Testis (tissue), 3 donors: ENCODE results near the gene NSA2. TPM values are rescaled to one million over a fixed set of nuclear protein-coding genes. Genes with fewer than 3 reads are reported as not detected.

Source experiments
- DNase-seq: peaks from one replicate; pipeline ENCODE4 v3.0.0-alpha.2; 2019
- H3K27ac ChIP-seq, 2 donors: fragments of 200-600 bp; sonication (generic); one replicate each; pipeline ENCODE4 v1.5.1; 2019
- H3K27me3 ChIP-seq: fragments of 200-600 bp; sonication (generic); one replicate; pipeline ENCODE4 v1.5.1; 2019
- H3K36me3 ChIP-seq: fragments of 200-600 bp; sonication (generic); one replicate; pipeline ENCODE4 v1.5.1; 2017; ENCODE audit warnings: low read depth; ENCODE audit errors: missing control alignments
- H3K4me1 ChIP-seq: fragments of 200-600 bp; sonication (generic); one replicate; pipeline ENCODE4 v1.5.1; 2019
- H3K4me3 ChIP-seq, 2 donors: fragments of 200-600 bp; sonication (generic); one replicate each; pipeline ENCODE4 v1.5.1; 2017 to 2019
- H3K9me3 ChIP-seq: fragments of 200-600 bp; sonication (generic); one replicate; pipeline ENCODE4 v1.5.1; 2017
- CTCF ChIP-seq, 3 experiments: fragments of 450-650 bp in 2 of 3; fragments of 200-600 bp in 1 of 3; sonication (generic) in 1 of 3; IDR thresholded peaks; one replicate each; pipeline ENCODE4 v1.5.1; 2016 to 2019; ENCODE audit warnings: antibody characterized with exemption in 3 of 3, mild to moderate bottlenecking in 2 of 3, moderate library complexity in 1 of 3
- POLR2A ChIP-seq: fragments of 450-650 bp; IDR thresholded peaks from one replicate; pipeline ENCODE4 v1.6.1; 2017; ENCODE audit warnings: antibody characterized with exemption, mild to moderate bottlenecking, moderate library complexity
- WGBS, 2 donors: methylation state at CpG; one replicate each; pipeline ENCODE4 v1.1.5; 2018; 5-methylcytosine and 5-hydroxymethylcytosine counted together
- intact Hi-C: fragments of 100-400 bp; cut with DNase I; formaldehyde crosslinking; loops from one replicate; pipeline ENCODE4 v1.15.1; 2023; ENCODE audit warnings: low total_unique reads
- polyA plus RNA-seq: library from polyadenylated mRNA; stranded (reverse); fragments of 350-450 nt; fragmentation: Illumina TruSeq; extraction: RNeasy Lipid Tissue Mini Kit (QIAGEN cat#74804); gene quantifications from one replicate; pipeline ENCODE4 v1.2.3, GENCODE V29; 2014; ENCODE audit warnings: low read depth, low replicate concordance; ENCODE audit not compliant: insufficient read depth
- total RNA-seq, 2 donors: library from RNA; depleted of rRNA; stranded (reverse); fragments of >200 nt; gene quantifications; one replicate each; pipeline ENCODE4 v1.2.3, GENCODE V29; 2016

NSA2 gene
- total and polyA plus RNA-seq, 3 donors from 2014 or later, result 59.6 to 81.9 (median 62.7) TPM

DNA sequence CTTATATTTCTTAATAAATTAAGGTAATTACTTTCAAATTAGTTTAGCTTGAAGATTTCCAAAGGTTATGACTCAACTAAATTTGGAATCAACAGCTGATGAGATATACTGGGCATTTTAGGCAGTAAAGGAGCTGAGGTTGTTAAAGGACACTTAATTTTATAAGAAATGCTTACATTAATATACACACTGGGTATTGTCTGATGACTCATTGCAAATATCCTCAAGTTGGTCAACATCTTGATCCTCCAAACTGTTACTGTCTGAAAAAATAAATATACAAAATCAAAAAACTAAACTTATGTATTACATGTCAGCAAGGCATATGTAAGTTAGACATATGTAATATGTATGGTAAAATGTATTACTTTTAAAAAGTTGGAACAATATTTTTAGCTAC is 3.5 kb upstream of the NSA2 start:
- H3K27ac ChIP-seq, result no peak overlapping the region
- H3K4me3 ChIP-seq, result no peak overlapping the region
- TF ChIP-seq CTCF (IDR thresholded peaks at IDR 0.05) (no peak), POLR2A (no peak)
- peaks cover 18% of the 10 kb centered on the region for H3K4me1 ChIP-seq
- no peaks in the 10 kb centered on the region for H3K36me3 ChIP-seq
- intact Hi-C loops, result no loop called here
- H3K27me3 ChIP-seq, result no peaks in the 10 kb centered on the region
- DNase-seq, result no peak
- no peaks in the 10 kb centered on the region for H3K9me3 ChIP-seq

DNA sequence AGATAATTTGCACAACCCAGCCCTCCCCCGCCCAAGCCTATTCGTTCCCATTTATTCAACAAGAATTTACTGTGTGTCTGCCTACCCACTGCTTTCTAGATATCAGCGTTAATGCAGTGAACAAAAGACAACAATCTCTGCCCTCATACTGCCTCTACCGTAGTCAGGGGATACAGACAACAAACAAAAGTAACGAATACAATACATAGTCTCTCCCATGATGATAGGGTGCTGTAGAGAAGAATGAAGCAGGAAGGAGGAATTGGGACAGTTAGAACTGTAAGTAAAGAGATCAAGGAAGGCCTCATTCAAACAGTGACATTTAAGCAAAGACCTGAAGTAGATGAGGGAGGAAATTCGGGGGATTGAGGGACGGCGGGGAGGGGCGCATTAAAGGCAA is 1.8 kb upstream of the NSA2 start:
- DNase-seq, result no peak
- Histone ChIP-seq H3K4me3 (peak overlapping the region in 1 of 2 donors; percentile 98), H3K9me3 (no peaks in the 10 kb centered on the region), H3K4me1 (peaks cover 18% of the 10 kb centered on the region), H3K27me3 (no peaks in the 10 kb centered on the region), H3K27ac (peak overlapping the region; percentile 35 to 82), H3K36me3 (no peaks in the 10 kb centered on the region)
- intact Hi-C loops, result no loop called here
- 39 to 55% methylated on average over 9 of the region's 9 CpGs for WGBS, 2 donors
- TF ChIP-seq POLR2A (no peak), CTCF (IDR thresholded peaks at IDR 0.05) (no peak)

DNA sequence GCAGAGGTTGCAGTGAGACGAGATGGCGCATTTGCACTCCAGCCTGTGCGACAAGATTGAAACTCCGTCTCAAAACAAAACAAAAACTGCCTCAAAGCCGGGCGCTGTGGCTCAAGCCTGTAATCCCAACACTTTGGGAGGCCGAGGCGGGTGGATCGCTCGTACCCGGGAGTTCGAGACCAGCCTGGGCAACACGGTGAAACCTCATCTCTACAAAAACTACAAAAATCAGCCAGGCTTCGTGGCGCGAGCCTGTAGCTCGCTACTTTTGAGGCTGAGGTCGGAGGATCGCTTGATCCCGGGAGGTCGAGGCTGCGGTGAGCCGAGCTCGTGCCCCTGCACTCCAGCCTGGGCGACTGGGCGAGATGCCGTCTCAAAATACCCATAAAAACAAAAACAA is 1.1 kb upstream of the NSA2 start:
- WGBS, 2 donors, result 39 to 46% methylated on average over 27 of the region's 27 CpGs
- H3K4me1 ChIP-seq, result peaks cover 18% of the 10 kb centered on the region
- peak overlapping the region; percentile 35 to 82 for H3K27ac ChIP-seq
- H3K27me3 ChIP-seq, result no peaks in the 10 kb centered on the region
- peak overlapping the region; percentile 90 to 98 for H3K4me3 ChIP-seq
- no peaks in the 10 kb centered on the region for H3K36me3 ChIP-seq
- no peak for TF ChIP-seq CTCF (IDR thresholded peaks at IDR 0.05)
- no peak for TF ChIP-seq POLR2A
- DNase-seq, result no peak
- no peaks in the 10 kb centered on the region for H3K9me3 ChIP-seq
- intact Hi-C loops, result no loop called here

DNA sequence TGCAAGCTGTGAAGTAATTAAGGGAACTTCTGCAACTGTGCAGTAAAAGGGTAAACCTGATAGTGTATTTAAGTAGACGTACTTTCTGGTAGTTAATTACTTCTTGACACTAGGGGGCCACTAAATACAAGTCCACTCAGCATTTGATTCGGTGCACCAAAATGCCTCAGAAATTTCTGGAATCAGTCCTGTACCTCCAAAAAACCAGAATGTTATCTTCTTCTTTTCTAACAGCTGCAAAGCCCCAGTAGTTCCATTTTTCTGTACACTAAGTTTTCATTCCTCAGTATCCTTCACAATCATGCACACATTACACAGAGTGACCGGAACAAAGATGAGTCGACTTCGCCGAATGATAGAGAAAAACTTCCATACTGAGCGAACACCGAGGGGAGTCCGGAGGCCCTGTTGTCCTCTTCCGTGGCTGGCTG is 616 bp upstream of the NSA2 start:
- intact Hi-C loops, result no loop called here
- WGBS, 2 donors, result 0% methylated on average over 10 of the region's 10 CpGs
- Histone ChIP-seq H3K27me3 (no peaks in the 10 kb centered on the region), H3K9me3 (no peaks in the 10 kb centered on the region), H3K27ac (peak overlapping the region; percentile 82), H3K4me3 (peak overlapping the region; percentile 90 to 98), H3K4me1 (peaks cover 18% of the 10 kb centered on the region), H3K36me3 (no peaks in the 10 kb centered on the region)
- TF ChIP-seq POLR2A, result no peak
- TF ChIP-seq CTCF (IDR thresholded peaks at IDR 0.05), result peak; percentile 47 to 63 (median 49)
- no peak for DNase-seq

- peak; percentile 61 for DNase-seq
- TF ChIP-seq POLR2A (no peak), CTCF (IDR thresholded peaks at IDR 0.05) (no peak)
Observed at GRCh38 chr5:74767579-74767913, 497 bp downstream of the NSA2 start.

More at GRCh38 chr5:74767579-74767913, 497 bp downstream of the NSA2 start:
- Histone ChIP-seq H3K4me1 (peaks cover 18% of the 10 kb centered on the region), H3K27me3 (no peaks in the 10 kb centered on the region), H3K27ac (peak overlapping the region; percentile 82), H3K36me3 (no peaks in the 10 kb centered on the region), H3K4me3 (peak overlapping the region; percentile 90 to 98), H3K9me3 (no peaks in the 10 kb centered on the region)
- intact Hi-C loops, result no loop called here
- WGBS, 2 donors, result 0 to 2% methylated on average over 9 of the region's 9 CpGs
